Measurements from ENCODE around the gene IGSF8. TPM values are rescaled to one million over a fixed set of nuclear protein-coding genes. Genes with fewer than 3 reads are reported as not detected.
A peak's percentile ranks its signal among the peaks of the same experiment; 100 is the strongest.
"Not testable (repeated sequence)": the region's sequence is repeated elsewhere in the genome, so short reads cannot be mapped to it uniquely, and the experiment has no call there.

Gene IGSF8
- total and polyA plus RNA-seq, 4 donors: 38.5 to 80.3 (median 62.4) TPM

DNA sequence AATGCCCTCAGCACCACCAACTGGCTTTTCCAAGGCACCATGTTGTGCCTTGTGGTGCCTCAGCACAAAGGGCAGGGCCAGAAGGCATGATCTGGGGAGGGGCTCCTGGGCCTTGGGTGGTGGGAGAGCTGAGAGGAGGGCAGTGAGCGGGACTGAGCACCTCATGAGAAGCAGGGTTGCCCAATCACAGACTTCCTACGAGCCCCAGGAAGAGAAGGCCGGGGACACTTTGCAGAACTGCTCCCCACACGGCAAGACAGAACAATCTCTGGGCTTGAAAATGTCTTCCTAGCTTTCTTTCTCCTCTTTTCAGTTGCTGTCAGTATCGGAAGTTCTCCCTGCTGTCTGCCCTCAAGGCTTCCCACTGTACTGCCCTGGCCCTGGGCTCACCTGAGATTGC, 35.2 kb downstream of the IGSF8 start:
- H3K27ac ChIP-seq (ENCODE audit: low read depth, low read length): peak overlapping the region; percentile 88
- DNase-seq (ENCODE audit: low read depth in 4 of 6, low spot score in 6 of 6): no peak

GRCh38 chr1:160062230-160062532, 36.2 kb downstream of the IGSF8 start:
- WGBS (ENCODE audit: insufficient coverage): 23% methylated on average over 4 of the region's 6 CpGs
- peaks cover 68% of the 10 kb centered on the region for H3K4me1 ChIP-seq (ENCODE audit: control insufficient read depth, insufficient read depth, low read length)
- no peak overlapping the region for H3K4me3 ChIP-seq (ENCODE audit: low read depth, low read length)
- H3K9me3 ChIP-seq (ENCODE audit: control insufficient read depth, insufficient read depth, low read length): no peaks in the 10 kb centered on the region
- no peaks in the 10 kb centered on the region for H3K27me3 ChIP-seq (ENCODE audit: control insufficient read depth, insufficient read depth, low read length)
- peaks cover 3% of the 10 kb centered on the region for H3K36me3 ChIP-seq (ENCODE audit: control insufficient read depth, insufficient read depth, low read length)
- peak in 5 of 6 donors; percentile 77 to 95 (median 86) for DNase-seq (ENCODE audit: low read depth in 4 of 6, low spot score in 6 of 6)
- peak overlapping the region; percentile 88 for H3K27ac ChIP-seq (ENCODE audit: low read depth, low read length)

More for the DNA sequence above, 35.2 kb downstream of the IGSF8 start:
- H3K36me3 ChIP-seq (ENCODE audit: control insufficient read depth, insufficient read depth, low read length): no peaks in the 10 kb centered on the region
- WGBS (ENCODE audit: insufficient coverage): 70% methylated on average over 3 of the region's 5 CpGs
- no peak overlapping the region for H3K4me3 ChIP-seq (ENCODE audit: low read depth, low read length)
- H3K4me1 ChIP-seq (ENCODE audit: control insufficient read depth, insufficient read depth, low read length): peaks cover 69% of the 10 kb centered on the region
- H3K9me3 ChIP-seq (ENCODE audit: control insufficient read depth, insufficient read depth, low read length): no peaks in the 10 kb centered on the region
- H3K27me3 ChIP-seq (ENCODE audit: control insufficient read depth, insufficient read depth, low read length): no peaks in the 10 kb centered on the region

DNA sequence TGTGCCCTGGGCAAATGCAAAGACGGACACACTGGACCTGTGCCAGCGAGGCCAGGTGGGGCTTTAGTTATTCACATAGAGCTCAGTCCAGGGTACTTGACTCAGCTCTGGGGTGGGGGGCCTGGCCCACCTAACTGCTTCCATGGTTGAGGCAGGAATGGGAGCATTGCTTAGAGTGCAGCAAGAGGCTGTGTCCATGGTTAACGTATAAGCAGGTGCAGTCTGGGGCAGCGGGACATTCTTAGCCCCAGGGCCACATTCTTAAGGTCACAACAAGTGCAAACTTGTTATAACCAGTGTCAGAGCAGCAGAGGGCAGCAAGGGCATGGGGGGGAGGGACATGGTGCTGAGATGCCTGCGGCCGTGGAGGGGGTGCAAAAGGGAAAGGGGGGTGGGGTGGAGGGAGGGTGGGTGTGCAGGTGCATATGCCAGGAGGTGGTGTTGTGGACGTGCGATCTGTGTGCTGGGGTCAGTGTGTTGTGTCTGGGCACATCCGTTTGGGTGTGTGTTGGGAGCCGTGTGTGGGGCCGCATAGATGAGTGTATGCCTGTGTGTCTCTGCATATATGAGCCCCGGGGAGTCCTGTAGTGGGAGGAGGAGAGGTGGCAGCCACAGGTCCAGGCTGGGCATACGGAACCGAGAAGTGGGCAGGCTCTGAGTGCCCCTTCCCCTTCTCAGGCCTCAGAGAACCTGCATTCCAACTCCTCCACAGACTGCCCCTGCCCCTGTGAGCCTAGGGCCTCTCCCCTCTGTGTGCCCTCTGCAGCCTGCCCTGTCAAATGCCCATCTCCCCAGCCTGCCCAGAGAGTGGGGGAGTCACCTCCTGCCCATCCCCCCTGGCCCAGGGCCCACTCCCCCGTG, 36.8 kb downstream of the IGSF8 start:
- DNase-seq (ENCODE audit: low read depth in 4 of 6, low spot score in 6 of 6): no peak
- WGBS (ENCODE audit: insufficient coverage): 32% methylated on average over 12 of the region's 15 CpGs
- Histone ChIP-seq H3K4me3 (ENCODE audit: low read depth, low read length) (no peak overlapping the region), H3K9me3 (ENCODE audit: control insufficient read depth, insufficient read depth, low read length) (no peaks in the 10 kb centered on the region), H3K27ac (ENCODE audit: low read depth, low read length) (peak overlapping the region; percentile 88), H3K4me1 (ENCODE audit: control insufficient read depth, insufficient read depth, low read length) (peaks cover 64% of the 10 kb centered on the region), H3K36me3 (ENCODE audit: control insufficient read depth, insufficient read depth, low read length) (peaks cover 3% of the 10 kb centered on the region), H3K27me3 (ENCODE audit: control insufficient read depth, insufficient read depth, low read length) (no peaks in the 10 kb centered on the region)

GRCh38 chr1:160058087-160058486, 40.3 kb downstream of the IGSF8 start:
- DNase-seq (ENCODE audit: low read depth in 4 of 6, low spot score in 6 of 6): no peak
- Histone ChIP-seq H3K27ac (ENCODE audit: low read depth, low read length) (no peak overlapping the region), H3K36me3 (ENCODE audit: control insufficient read depth, insufficient read depth, low read length) (peaks cover 5% of the 10 kb centered on the region), H3K27me3 (ENCODE audit: control insufficient read depth, insufficient read depth, low read length) (no peaks in the 10 kb centered on the region), H3K9me3 (ENCODE audit: control insufficient read depth, insufficient read depth, low read length) (no peaks in the 10 kb centered on the region), H3K4me1 (ENCODE audit: control insufficient read depth, insufficient read depth, low read length) (peaks cover 64% of the 10 kb centered on the region), H3K4me3 (ENCODE audit: low read depth, low read length) (no peak overlapping the region)
- 86% methylated on average over 1 of the region's 2 CpGs for WGBS (ENCODE audit: insufficient coverage)

DNA sequence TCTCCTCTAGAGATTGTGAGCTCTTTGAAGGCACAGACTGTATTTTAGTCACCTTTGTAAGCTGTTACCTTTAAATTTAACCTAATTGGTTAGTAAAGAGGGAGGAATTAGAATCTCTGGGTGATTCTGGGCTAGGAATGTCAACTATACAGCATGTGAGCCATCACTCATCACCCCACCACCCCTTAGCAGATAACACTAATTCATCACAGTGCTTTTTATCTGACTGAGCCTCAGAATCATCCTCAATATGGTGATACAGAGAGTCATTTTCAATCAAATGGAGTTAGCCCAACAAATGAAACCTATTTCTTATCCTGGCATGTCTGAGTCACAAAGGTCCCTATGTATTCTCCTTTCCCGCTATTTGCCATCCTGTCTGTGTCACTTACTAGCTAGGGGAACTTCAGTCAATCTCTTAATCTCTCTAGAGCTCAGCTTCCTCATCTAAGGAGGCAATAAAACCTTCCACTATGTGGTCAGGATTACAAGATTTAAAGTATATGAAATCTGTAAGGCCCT, 41.7 kb downstream of the IGSF8 start:
- H3K4me1 ChIP-seq (ENCODE audit: control insufficient read depth, insufficient read depth, low read length): peaks cover 53% of the 10 kb centered on the region
- WGBS (ENCODE audit: insufficient coverage): no CpG with 5 or more reads among the region's 1 CpG
- H3K27me3 ChIP-seq (ENCODE audit: control insufficient read depth, insufficient read depth, low read length): no peaks in the 10 kb centered on the region
- no peak overlapping the region for H3K27ac ChIP-seq (ENCODE audit: low read depth, low read length)
- H3K4me3 ChIP-seq (ENCODE audit: low read depth, low read length): no peak overlapping the region
- DNase-seq (ENCODE audit: low read depth in 4 of 6, low spot score in 6 of 6): no peak
- H3K9me3 ChIP-seq (ENCODE audit: control insufficient read depth, insufficient read depth, low read length): no peaks in the 10 kb centered on the region
- peaks cover 5% of the 10 kb centered on the region for H3K36me3 ChIP-seq (ENCODE audit: control insufficient read depth, insufficient read depth, low read length)

- DNase-seq (ENCODE audit: low read depth in 4 of 6, low spot score in 6 of 6): peak in 1 of 6 donors; percentile 30
- Histone ChIP-seq H3K9me3 (ENCODE audit: control insufficient read depth, insufficient read depth, low read length) (no peaks in the 10 kb centered on the region), H3K27ac (ENCODE audit: low read depth, low read length) (no peak overlapping the region), H3K4me1 (ENCODE audit: control insufficient read depth, insufficient read depth, low read length) (peaks cover 36% of the 10 kb centered on the region), H3K36me3 (ENCODE audit: control insufficient read depth, insufficient read depth, low read length) (peaks cover 5% of the 10 kb centered on the region), H3K27me3 (ENCODE audit: control insufficient read depth, insufficient read depth, low read length) (no peaks in the 10 kb centered on the region), H3K4me3 (ENCODE audit: low read depth, low read length) (no peak overlapping the region)
- 23% methylated on average over 4 of the region's 7 CpGs for WGBS (ENCODE audit: insufficient coverage)
Observed at GRCh38 chr1:160053548-160054365, 44.7 kb downstream of the IGSF8 start.

DNA sequence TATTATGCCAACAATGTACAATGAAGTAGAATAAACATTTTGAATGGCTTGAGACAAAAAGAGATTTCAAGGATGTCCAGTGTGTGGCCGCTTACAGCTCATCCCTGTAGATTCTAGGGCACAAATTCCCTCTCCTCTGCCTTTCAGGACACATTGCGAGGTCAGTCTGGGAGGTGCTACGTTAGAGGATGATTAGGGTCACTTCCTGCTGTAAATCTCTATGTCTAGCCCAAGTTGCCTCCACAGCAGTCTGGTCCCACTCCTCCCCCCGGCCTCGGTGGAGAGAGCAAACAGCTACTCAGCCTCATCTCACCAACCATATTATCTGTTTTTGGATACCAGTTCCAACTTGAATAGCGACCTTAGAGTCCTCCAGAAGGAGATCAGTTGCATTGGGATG, 45.5 kb downstream of the IGSF8 start:
- Histone ChIP-seq H3K36me3 (ENCODE audit: control insufficient read depth, insufficient read depth, low read length) (peaks cover 5% of the 10 kb centered on the region), H3K27ac (ENCODE audit: low read depth, low read length) (no peak overlapping the region), H3K9me3 (ENCODE audit: control insufficient read depth, insufficient read depth, low read length) (no peaks in the 10 kb centered on the region), H3K27me3 (ENCODE audit: control insufficient read depth, insufficient read depth, low read length) (no peaks in the 10 kb centered on the region), H3K4me1 (ENCODE audit: control insufficient read depth, insufficient read depth, low read length) (peaks cover 34% of the 10 kb centered on the region), H3K4me3 (ENCODE audit: low read depth, low read length) (no peak overlapping the region)
- DNase-seq (ENCODE audit: low read depth in 4 of 6, low spot score in 6 of 6): no peak
- 78% methylated on average over 1 of the region's 6 CpGs for WGBS (ENCODE audit: insufficient coverage)

DNA sequence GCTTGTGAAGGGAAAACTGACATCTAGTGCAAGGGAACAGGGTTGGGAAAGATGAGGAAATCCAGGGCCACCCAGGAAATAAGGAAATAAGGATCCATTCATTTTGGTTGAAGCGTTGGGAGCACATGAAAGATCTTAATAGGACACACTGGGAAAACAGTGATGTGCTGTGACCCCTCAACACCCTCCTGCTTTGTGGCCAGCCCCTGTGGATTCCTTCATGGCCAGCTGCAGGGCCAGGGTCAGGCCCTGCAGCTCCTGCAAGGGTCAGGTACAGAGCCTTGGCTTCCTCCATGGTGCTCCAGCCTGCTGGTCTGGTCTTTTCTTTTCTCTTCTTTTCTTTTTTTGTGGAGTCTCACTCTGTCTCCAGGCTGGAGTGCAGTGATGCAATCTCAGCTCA, 47.8 kb downstream of the IGSF8 start:
- H3K27ac ChIP-seq (ENCODE audit: low read depth, low read length): no peak overlapping the region
- H3K27me3 ChIP-seq (ENCODE audit: control insufficient read depth, insufficient read depth, low read length): no peaks in the 10 kb centered on the region
- peaks cover 3% of the 10 kb centered on the region for H3K36me3 ChIP-seq (ENCODE audit: control insufficient read depth, insufficient read depth, low read length)
- no peaks in the 10 kb centered on the region for H3K9me3 ChIP-seq (ENCODE audit: control insufficient read depth, insufficient read depth, low read length)
- peaks cover 40% of the 10 kb centered on the region for H3K4me1 ChIP-seq (ENCODE audit: control insufficient read depth, insufficient read depth, low read length)
- DNase-seq (ENCODE audit: low read depth in 4 of 6, low spot score in 6 of 6): no peak
- H3K4me3 ChIP-seq (ENCODE audit: low read depth, low read length): no peak overlapping the region
- WGBS (ENCODE audit: insufficient coverage): 82% methylated on average over 1 of the region's 1 CpG

GRCh38 chr1:160050182-160050581, 48.2 kb downstream of the IGSF8 start:
- H3K9me3 ChIP-seq (ENCODE audit: control insufficient read depth, insufficient read depth, low read length); H3K27me3 ChIP-seq (ENCODE audit: control insufficient read depth, insufficient read depth, low read length); H3K4me3 ChIP-seq (ENCODE audit: low read depth, low read length); H3K27ac ChIP-seq (ENCODE audit: low read depth, low read length); H3K36me3 ChIP-seq (ENCODE audit: control insufficient read depth, insufficient read depth, low read length); DNase-seq (ENCODE audit: low read depth in 4 of 6, low spot score in 6 of 6): not testable (repeated sequence)
- 100% methylated on average over 1 of the region's 2 CpGs for WGBS (ENCODE audit: insufficient coverage)
- peaks cover 40% of the 10 kb centered on the region for H3K4me1 ChIP-seq (ENCODE audit: control insufficient read depth, insufficient read depth, low read length)

All from spinal cord (tissue), 10 donors.